Osteoblast (primary cell): ENCODE measurements around the gene CELSR2. TPM values are rescaled to one million over a fixed set of nuclear protein-coding genes. Genes with fewer than 3 reads are reported as not detected.

Experiments
- DNase-seq: peaks from one replicate; pipeline ENCODE4 v3.0.0; 2011; ENCODE audit warnings: low spot score, mixed read lengths; ENCODE audit not compliant: insufficient read length; ENCODE audit errors: missing footprints
- H2AFZ ChIP-seq: 2 replicates; pipeline ENCODE4 v1.6.0; 2011; ENCODE audit warnings: mild to moderate bottlenecking, low read length
- H3K27ac ChIP-seq: 2 replicates; pipeline ENCODE4 v1.5.1; 2011; ENCODE audit warnings: mild to moderate bottlenecking, low read depth, low read length, moderate library complexity
- H3K27me3 ChIP-seq: 2 replicates; pipeline ENCODE4 v1.6.0; 2012; ENCODE audit warnings: mild to moderate bottlenecking, control low read depth, inconsistent platforms, low read length, moderate library complexity; ENCODE audit not compliant: insufficient read depth
- H3K36me3 ChIP-seq: 2 replicates; pipeline ENCODE4 v1.5.1; 2011; ENCODE audit warnings: mild to moderate bottlenecking, low read length, control low read depth, moderate library complexity; ENCODE audit not compliant: insufficient read depth
- H3K4me1 ChIP-seq: 2 replicates; pipeline ENCODE4 v1.5.1; 2011; ENCODE audit warnings: mild to moderate bottlenecking, low read length, control low read depth, moderate library complexity; ENCODE audit not compliant: insufficient read depth
- H3K4me2 ChIP-seq: 2 replicates; pipeline ENCODE4 v1.6.0; 2011; ENCODE audit warnings: mild to moderate bottlenecking, low read length; ENCODE audit not compliant: insufficient read depth
- H3K4me3 ChIP-seq: fragments of 200-600 bp; sonication (generic); 3 replicates; pipeline ENCODE4 v1.5.1; 2012; ENCODE audit warnings: mild to moderate bottlenecking, low read length, inconsistent platforms; ENCODE audit not compliant: insufficient read depth
- H3K79me2 ChIP-seq: 2 replicates; pipeline ENCODE4 v1.6.0; 2012; ENCODE audit warnings: mild to moderate bottlenecking, low read length, control low read depth, inconsistent platforms; ENCODE audit not compliant: insufficient read depth
- H3K9me3 ChIP-seq: 2 replicates; pipeline ENCODE4 v1.5.1; 2011; ENCODE audit warnings: low read depth, low read length, control low read depth
- H4K20me1 ChIP-seq: 2 replicates; pipeline ENCODE4 v1.6.0; 2012; ENCODE audit warnings: mild to moderate bottlenecking, low read length, control low read depth; ENCODE audit not compliant: insufficient read depth
- CTCF ChIP-seq: IDR thresholded peaks from 2 replicates; pipeline ENCODE4 v1.5.1; 2011; ENCODE audit warnings: mild to moderate bottlenecking, low read depth, low read length, moderate library complexity; ENCODE audit errors: extremely low read depth
- total RNA-seq: library from RNA; depleted of rRNA; stranded (reverse); fragments of >200 nt; gene quantifications from 2 replicates; pipeline ENCODE4 v1.2.3, GENCODE V29; 2012

The CELSR2 gene
- total RNA-seq, 1 donor = 1.4 TPM

GRCh38 chr1:109225308-109225707 lies 24.0 kb upstream of the CELSR2 start:
- no peak overlapping the region for H3K4me3 ChIP-seq
- no peak overlapping the region for H2AFZ ChIP-seq
- H4K20me1 ChIP-seq = peaks cover 50% of the 10 kb centered on the region
- H3K4me2 ChIP-seq = no peak overlapping the region
- peaks cover 49% of the 10 kb centered on the region for H3K36me3 ChIP-seq
- peaks cover 90% of the 10 kb centered on the region for H3K79me2 ChIP-seq
- H3K9me3 ChIP-seq = no peaks in the 10 kb centered on the region
- no peak overlapping the region for H3K27ac ChIP-seq
- H3K27me3 ChIP-seq = no peaks in the 10 kb centered on the region
- DNase-seq = no peak
- no peak for TF ChIP-seq CTCF
- H3K4me1 ChIP-seq = no peaks in the 10 kb centered on the region

GRCh38 chr1:109225711-109226445 lies 23.5 kb upstream of the CELSR2 start:
- TF ChIP-seq CTCF = no peak
- Histone ChIP-seq H3K27me3 (no peaks in the 10 kb centered on the region), H3K4me3 (no peak overlapping the region), H4K20me1 (peaks cover 46% of the 10 kb centered on the region), H3K36me3 (peaks cover 55% of the 10 kb centered on the region), H2AFZ (no peak overlapping the region), H3K27ac (no peak overlapping the region), H3K9me3 (no peaks in the 10 kb centered on the region), H3K4me1 (no peaks in the 10 kb centered on the region), H3K4me2 (no peak overlapping the region), H3K79me2 (peaks cover 84% of the 10 kb centered on the region)
- no peak for DNase-seq

- peak; percentile 61 for DNase-seq
- TF ChIP-seq CTCF = no peak
- Histone ChIP-seq H3K27ac (no peak overlapping the region), H2AFZ (no peak overlapping the region), H3K9me3 (no peaks in the 10 kb centered on the region), H3K4me3 (no peak overlapping the region), H3K79me2 (peaks cover 68% of the 10 kb centered on the region), H3K27me3 (no peaks in the 10 kb centered on the region), H3K4me1 (no peaks in the 10 kb centered on the region), H3K4me2 (no peak overlapping the region), H4K20me1 (peaks cover 34% of the 10 kb centered on the region), H3K36me3 (peaks cover 73% of the 10 kb centered on the region)
These were observed 21.2 kb upstream of the CELSR2 start for GRCh38 chr1:109228167-109228566.

GRCh38 chr1:109229531-109230127 lies 19.7 kb upstream of the CELSR2 start:
- Histone ChIP-seq H3K27me3 (no peaks in the 10 kb centered on the region), H3K4me2 (no peak overlapping the region), H4K20me1 (peaks cover 26% of the 10 kb centered on the region), H2AFZ (no peak overlapping the region), H3K4me1 (no peaks in the 10 kb centered on the region), H3K36me3 (peaks cover 74% of the 10 kb centered on the region), H3K79me2 (peaks cover 53% of the 10 kb centered on the region), H3K9me3 (no peaks in the 10 kb centered on the region), H3K27ac (no peak overlapping the region), H3K4me3 (no peak overlapping the region)
- no peak for TF ChIP-seq CTCF
- DNase-seq = no peak
